Mesodermal cell (in vitro differentiated cells): Measurements from ENCODE around the gene PTPRK.

Experiments used
- H3K27ac ChIP-seq: 2 replicates; pipeline ENCODE4 v1.7.0; 2013; ENCODE audit warnings: mild to moderate bottlenecking, low read depth, low read length, moderate library complexity; ENCODE audit not compliant: severe bottlenecking
- H3K36me3 ChIP-seq: 2 replicates; pipeline ENCODE4 v1.7.1; 2013; ENCODE audit warnings: mild to moderate bottlenecking, low read length, moderate library complexity; ENCODE audit not compliant: control insufficient read depth, insufficient read depth
- H3K4me1 ChIP-seq: one replicate; pipeline ENCODE4 v1.7.1; 2013; ENCODE audit warnings: mild to moderate bottlenecking, low read length; ENCODE audit not compliant: insufficient read depth, control insufficient read depth, poor library complexity, severe bottlenecking
- H3K4me3 ChIP-seq: 2 replicates; pipeline ENCODE4 v1.7.0; 2013; ENCODE audit warnings: low read length, control low read depth, mild to moderate bottlenecking; ENCODE audit not compliant: insufficient read depth, poor library complexity, severe bottlenecking; ENCODE audit errors: extremely low read depth
- H3K9me3 ChIP-seq: 2 replicates; pipeline ENCODE4 v1.7.1; 2013; ENCODE audit warnings: mild to moderate bottlenecking, low read length, moderate library complexity; ENCODE audit not compliant: control insufficient read depth
- WGBS, 2 experiments: methylation state at CpG; one replicate each; pipeline ENCODE4 v1.1.5; 2013; ENCODE audit warnings: missing lambda C conversion rate in 2 of 2; ENCODE audit not compliant: insufficient coverage in 2 of 2; 5-methylcytosine and 5-hydroxymethylcytosine counted together

PTPRK gene

GRCh38 chr6:128225612-128226011 is 294.8 kb downstream of the PTPRK start:
- H3K4me1 ChIP-seq, result no peaks in the 10 kb centered on the region
- no peaks in the 10 kb centered on the region for H3K36me3 ChIP-seq
- H3K4me3 ChIP-seq, result no peak overlapping the region

GRCh38 chr6:128216917-128217316 is 303.5 kb downstream of the PTPRK start:
- WGBS, 2 experiments, result 100% methylated on average over 2 of the region's 5 CpGs; no CpG with 5 or more reads in 1 of the 2 experiments
- Histone ChIP-seq H3K27ac (no peak overlapping the region), H3K4me3 (no peak overlapping the region), H3K9me3 (no peaks in the 10 kb centered on the region), H3K4me1 (no peaks in the 10 kb centered on the region), H3K36me3 (peaks cover 10% of the 10 kb centered on the region)

More at GRCh38 chr6:128225612-128226011, 294.8 kb downstream of the PTPRK start:
- no peaks in the 10 kb centered on the region for H3K9me3 ChIP-seq
- no peak overlapping the region for H3K27ac ChIP-seq

- 94 to 95% methylated on average over 3 of the region's 3 CpGs for WGBS, 2 experiments
These were observed 310.6 kb downstream of the PTPRK start for GRCh38 chr6:128209771-128210170.

GRCh38 chr6:128208851-128209580 is 311.4 kb downstream of the PTPRK start:
- no peak overlapping the region for H3K27ac ChIP-seq
- no peaks in the 10 kb centered on the region for H3K36me3 ChIP-seq
- WGBS, 2 experiments, result 83 to 96% methylated on average over 3 of the region's 5 CpGs
- no peak overlapping the region for H3K4me3 ChIP-seq
- no peaks in the 10 kb centered on the region for H3K9me3 ChIP-seq
- peaks cover 21% of the 10 kb centered on the region for H3K4me1 ChIP-seq

More at GRCh38 chr6:128209771-128210170, 310.6 kb downstream of the PTPRK start:
- no peaks in the 10 kb centered on the region for H3K36me3 ChIP-seq
- no peak overlapping the region for H3K4me3 ChIP-seq
- peaks cover 21% of the 10 kb centered on the region for H3K4me1 ChIP-seq
- H3K27ac ChIP-seq, result no peak overlapping the region
- H3K9me3 ChIP-seq, result no peaks in the 10 kb centered on the region

- Histone ChIP-seq H3K9me3 (no peaks in the 10 kb centered on the region), H3K4me3 (no peak overlapping the region), H3K4me1 (peaks cover 21% of the 10 kb centered on the region), H3K36me3 (no peaks in the 10 kb centered on the region), H3K27ac (no peak overlapping the region)
These were observed 312.3 kb downstream of the PTPRK start for GRCh38 chr6:128208078-128208477.

- Histone ChIP-seq H3K4me3 (no peak overlapping the region), H3K9me3 (no peaks in the 10 kb centered on the region), H3K36me3 (no peaks in the 10 kb centered on the region), H3K27ac (no peak overlapping the region), H3K4me1 (peaks cover 21% of the 10 kb centered on the region)
- WGBS, 2 experiments, result 100% methylated on average over 1 of the region's 2 CpGs
These were observed 313.6 kb downstream of the PTPRK start for GRCh38 chr6:128206610-128207426.

GRCh38 chr6:128204616-128205015 is 315.8 kb downstream of the PTPRK start:
- no peak overlapping the region for H3K27ac ChIP-seq
- 20% methylated on average over 1 of the region's 3 CpGs; no CpG with 5 or more reads in 1 of the 2 experiments for WGBS, 2 experiments
- H3K4me3 ChIP-seq, result no peak overlapping the region
- peaks cover 15% of the 10 kb centered on the region for H3K4me1 ChIP-seq
- H3K36me3 ChIP-seq, result no peaks in the 10 kb centered on the region
- no peaks in the 10 kb centered on the region for H3K9me3 ChIP-seq

GRCh38 chr6:128202169-128202765 is 318.1 kb downstream of the PTPRK start:
- no peaks in the 10 kb centered on the region for H3K36me3 ChIP-seq
- no peak overlapping the region for H3K27ac ChIP-seq
- H3K4me1 ChIP-seq, result no peaks in the 10 kb centered on the region
- 90 to 93% methylated on average over 11 of the region's 12 CpGs for WGBS, 2 experiments
- H3K9me3 ChIP-seq, result no peaks in the 10 kb centered on the region
- H3K4me3 ChIP-seq, result no peak overlapping the region

GRCh38 chr6:128200789-128201188 is 319.6 kb downstream of the PTPRK start:
- Histone ChIP-seq H3K4me1 (no peaks in the 10 kb centered on the region), H3K9me3 (no peaks in the 10 kb centered on the region), H3K4me3 (no peak overlapping the region), H3K27ac (no peak overlapping the region), H3K36me3 (no peaks in the 10 kb centered on the region)

- no peaks in the 10 kb centered on the region for H3K9me3 ChIP-seq
- WGBS, 2 experiments, result 89 to 100% methylated on average over 1 of the region's 2 CpGs
- no peak overlapping the region for H3K27ac ChIP-seq
- H3K4me3 ChIP-seq, result no peak overlapping the region
- no peaks in the 10 kb centered on the region for H3K36me3 ChIP-seq
- no peaks in the 10 kb centered on the region for H3K4me1 ChIP-seq
These were observed 320.9 kb downstream of the PTPRK start for GRCh38 chr6:128199461-128199860.

GRCh38 chr6:128192972-128193371 is 327.4 kb downstream of the PTPRK start:
- Histone ChIP-seq H3K27ac (no peak overlapping the region), H3K36me3 (no peaks in the 10 kb centered on the region), H3K9me3 (no peaks in the 10 kb centered on the region), H3K4me1 (no peaks in the 10 kb centered on the region), H3K4me3 (no peak overlapping the region)
- WGBS, 2 experiments, result no CpG with 5 or more reads among the region's 3 CpGs
